IMR-90 (cell line): ENCODE data around the gene OXER1. TPM values are rescaled to one million over a fixed set of nuclear protein-coding genes. Genes with fewer than 3 reads are reported as not detected.

Experiments
- ATAC-seq: fragments of 200-7000 bp; cut with Tn5 transposase; 2 replicates; pipeline ENCODE4 v1.9.1; 2020; ENCODE audit warnings: low read depth, mild to moderate bottlenecking, moderate library complexity
- BruUV-seq: library from RNA; stranded (reverse); fragments of 400-500 nt; replicated peaks from 2 replicates; lab custom pipeline; 2021; lab: Mats Ljungman, UMichigan
- CTCF ChIA-PET: fragments of 300-600 bp; formaldehyde crosslinking; extraction: SDS; loops from one replicate; lab custom pipeline; 2021; ENCODE audit warnings: antibody characterized with exemption; lab: Yijun Ruan, JAX
- POLR2A ChIA-PET: fragments of 300-600 bp; sonication (Branson Sonifier 250); formaldehyde crosslinking; loops from one replicate; lab custom pipeline; 2022; ENCODE audit warnings: antibody characterized with exemption; ENCODE audit not compliant: unreplicated experiment; lab: Charles Lee
- DNase-seq: peaks from one replicate; pipeline ENCODE4 v3.0.0; 2013
- H2AFZ ChIP-seq: replicated peaks from 2 replicates; pipeline ENCODE3; 2013; ENCODE audit warnings: low read length, mild to moderate bottlenecking; ENCODE audit not compliant: poor library complexity
- H2AK5ac ChIP-seq: 2 replicates; pipeline ENCODE4 v1.6.1; 2013; ENCODE audit warnings: low read depth, low read length, inconsistent platforms
- H2AK9ac ChIP-seq: replicated peaks from 2 replicates; pipeline ENCODE3; 2013; ENCODE audit warnings: mild to moderate bottlenecking, low read depth, low read length, moderate library complexity; ENCODE audit not compliant: poor library complexity
- H2BK120ac ChIP-seq: 2 replicates; pipeline ENCODE4 v1.6.1; 2013; ENCODE audit warnings: low read depth, low read length, inconsistent platforms
- H2BK15ac ChIP-seq: 3 replicates; pipeline ENCODE4 v1.6.1; 2013; ENCODE audit warnings: low read depth, low read length, inconsistent platforms
- H2BK20ac ChIP-seq: 2 replicates; pipeline ENCODE4 v1.6.1; 2013; ENCODE audit warnings: low read depth, mild to moderate bottlenecking, inconsistent platforms, low read length, moderate library complexity
- H2BK5ac ChIP-seq: 2 replicates; pipeline ENCODE4 v1.6.1; 2013; ENCODE audit warnings: mild to moderate bottlenecking, low read depth, low read length, inconsistent platforms; ENCODE audit not compliant: poor library complexity, severe bottlenecking
- H3K14ac ChIP-seq: replicated peaks from 2 replicates; pipeline ENCODE4 v1.6.1; 2013; ENCODE audit warnings: low read depth, low read length, inconsistent platforms
- H3K18ac ChIP-seq: 2 replicates; pipeline ENCODE4 v1.6.1; 2013; ENCODE audit warnings: low read depth, low read length, control low read depth
- H3K23ac ChIP-seq: 2 replicates; pipeline ENCODE4 v1.6.1; 2013; ENCODE audit warnings: low read depth, low read length, inconsistent platforms
- H3K27ac ChIP-seq: 2 replicates; pipeline ENCODE4 v1.5.1; 2013; ENCODE audit warnings: mild to moderate bottlenecking, control low read depth, low read length; ENCODE audit not compliant: insufficient read depth
- H3K27me3 ChIP-seq: 2 replicates; pipeline ENCODE4 v1.6.1; 2013; ENCODE audit warnings: low read length; ENCODE audit not compliant: control insufficient read depth, insufficient read depth
- H3K36me3 ChIP-seq: 2 replicates; pipeline ENCODE4 v1.6.1; 2013; ENCODE audit warnings: low read length, mixed read lengths; ENCODE audit not compliant: control insufficient read depth, insufficient read depth
- H3K4ac ChIP-seq: 2 replicates; pipeline ENCODE4 v1.6.1; 2013; ENCODE audit warnings: low read depth, low read length, inconsistent platforms
- H3K4me1 ChIP-seq: 2 replicates; pipeline ENCODE4 v1.6.1; 2013; ENCODE audit warnings: low read length, mixed read lengths; ENCODE audit not compliant: control insufficient read depth, insufficient read depth
- H3K4me2 ChIP-seq: 2 replicates; pipeline ENCODE4 v1.6.1; 2013; ENCODE audit warnings: low read depth, mild to moderate bottlenecking, control low read depth, low read length, moderate library complexity
- H3K4me3 ChIP-seq: 2 replicates; pipeline ENCODE4 v1.5.1; 2013; ENCODE audit warnings: low read depth, mild to moderate bottlenecking, control low read depth, low read length, moderate library complexity; ENCODE audit not compliant: insufficient read depth
- H3K56ac ChIP-seq: 2 replicates; pipeline ENCODE4 v1.6.1; 2013; ENCODE audit warnings: low read length, inconsistent platforms; ENCODE audit not compliant: insufficient read depth; ENCODE audit errors: extremely low read depth
- H3K79me1 ChIP-seq, 2 experiments: 2 replicates each; pipeline ENCODE4 v1.6.1; 2013; ENCODE audit warnings: low read length in 2 of 2, inconsistent platforms in 1 of 2, low read depth in 1 of 2
- H3K9ac ChIP-seq: 2 replicates; pipeline ENCODE4 v1.6.1; 2013; ENCODE audit warnings: low read depth, low read length, control low read depth
- H3K9me1 ChIP-seq: 2 replicates; pipeline ENCODE4 v1.6.1; 2013; ENCODE audit warnings: low read length, inconsistent platforms; ENCODE audit not compliant: insufficient read depth
- H3K9me3 ChIP-seq: 2 replicates; pipeline ENCODE4 v1.6.1; 2013; ENCODE audit warnings: low read length; ENCODE audit not compliant: control insufficient read depth, insufficient read depth
- H4K20me1 ChIP-seq: 2 replicates; pipeline ENCODE4 v1.6.1; 2013; ENCODE audit warnings: low read length, inconsistent platforms; ENCODE audit not compliant: insufficient read depth
- H4K5ac ChIP-seq: 2 replicates; pipeline ENCODE4 v1.6.1; 2013; ENCODE audit warnings: mild to moderate bottlenecking, low read depth, low read length, control low read depth
- H4K8ac ChIP-seq, 2 experiments: 2 replicates each; pipeline ENCODE4 v1.6.1; 2013; ENCODE audit warnings: low read depth in 2 of 2, low read length in 2 of 2, control low read depth in 1 of 2, inconsistent platforms in 1 of 2
- H4K91ac ChIP-seq: 2 replicates; pipeline ENCODE4 v1.6.1; 2013; ENCODE audit warnings: low read depth, low read length, inconsistent platforms; ENCODE audit not compliant: insufficient read depth
- BHLHE40 ChIP-seq: fragments of 150-350 bp; IDR thresholded peaks from 2 replicates; pipeline ENCODE4 v1.6.1; 2016; ENCODE audit warnings: mild to moderate bottlenecking, low read depth, low read length
- CEBPB ChIP-seq: IDR thresholded peaks from 2 replicates; pipeline ENCODE4 v1.6.1; 2012; ENCODE audit warnings: low read depth, low read length, improper control_type of control experiment
- CHD1 ChIP-seq: IDR thresholded peaks from 2 replicates; pipeline ENCODE4 v1.6.1; 2012; ENCODE audit warnings: low read depth, low read length, improper control_type of control experiment
- ELK1 ChIP-seq: fragments of 150-350 bp; IDR thresholded peaks from 2 replicates; pipeline ENCODE4 v1.6.1; 2016; ENCODE audit warnings: low read depth, mild to moderate bottlenecking, low read length, moderate library complexity, borderline replicate concordance
- FOS ChIP-seq: fragments of 150-350 bp; IDR thresholded peaks from 2 replicates; pipeline ENCODE4 v1.6.1; 2016; ENCODE audit warnings: low read depth, low read length
- MAFK ChIP-seq: IDR thresholded peaks from 2 replicates; pipeline ENCODE4 v1.6.1; 2012; ENCODE audit warnings: low read depth, low read length, improper control_type of control experiment
- MAZ ChIP-seq: IDR thresholded peaks from 2 replicates; pipeline ENCODE4 v1.6.1; 2012; ENCODE audit warnings: low read depth, mild to moderate bottlenecking, low read length, improper control_type of control experiment, moderate library complexity, borderline replicate concordance
- MXI1 ChIP-seq: IDR thresholded peaks from 2 replicates; pipeline ENCODE4 v1.6.1; 2012; ENCODE audit warnings: low read depth, mild to moderate bottlenecking, low read length, moderate library complexity, borderline replicate concordance
- NFE2L2 ChIP-seq: fragments of 150-350 bp; IDR thresholded peaks from 2 replicates; pipeline ENCODE4 v1.6.1; 2016; ENCODE audit warnings: low read depth, mild to moderate bottlenecking, low read length
- POLR2A ChIP-seq: IDR thresholded peaks from 2 replicates; pipeline ENCODE4 v1.6.1; 2012; ENCODE audit warnings: mild to moderate bottlenecking, low read depth, low read length
- RFX5 ChIP-seq: IDR thresholded peaks from 2 replicates; pipeline ENCODE4 v1.8.0; 2012; ENCODE audit warnings: low read depth, mild to moderate bottlenecking, low read length, moderate library complexity
- SMC3 ChIP-seq: fragments of 150-350 bp; IDR thresholded peaks from 2 replicates; pipeline ENCODE4 v1.6.1; 2016; ENCODE audit warnings: low read depth, mild to moderate bottlenecking, antibody characterized with exemption, low read length, moderate library complexity
- USF2 ChIP-seq: fragments of 150-350 bp; IDR thresholded peaks from 2 replicates; pipeline ENCODE4 v1.6.1; 2017; ENCODE audit warnings: mild to moderate bottlenecking, antibody characterized with exemption, low read length, low read depth
- WGBS, 2 experiments: methylation state at CpG; one replicate each; pipeline versions ENCODE4 v1.1.5 to v1.1.7; 2013; ENCODE audit warnings: missing lambda C conversion rate in 2 of 2; ENCODE audit not compliant: insufficient read length in 1 of 2; ENCODE audit errors: extremely low coverage in 2 of 2; 5-methylcytosine and 5-hydroxymethylcytosine counted together
- dilution Hi-C: fragments of 300-500 bp; cut with HindIII; formaldehyde crosslinking; loops from one replicate; pipeline ENCODE4 v1.14.3; 2018; ENCODE audit warnings: low sequenced_read_pairs; ENCODE audit not compliant: unreplicated experiment
- in situ Hi-C: fragments of 300-500 bp; cut with MboI; formaldehyde crosslinking; loops from 3 replicates; pipeline ENCODE4 v1.14.3; 2019; ENCODE audit warnings: low sequenced_read_pairs, inconsistent platforms, mixed read lengths
- intact Hi-C: fragments of 100-400 bp; cut with micrococcal nuclease; formaldehyde crosslinking; loops from 2 replicates; pipeline ENCODE4 v1.10.0; 2022
- polyA plus RNA-seq, 3 experiments: library from polyadenylated mRNA; depleted of rRNA; stranded (reverse); fragments of >200 nt; gene quantifications; 2 replicates each; pipeline ENCODE4 v1.2.3, GENCODE V29; 2012; ENCODE audit warnings: low replicate concordance in 1 of 3
- total RNA-seq: library from RNA; depleted of rRNA; stranded (reverse); fragments of >200 nt; gene quantifications from 2 replicates; pipeline ENCODE4 v1.2.3, GENCODE V29; 2012

OXER1 gene
- total and polyA plus RNA-seq, 2 of the 4 experiments (the other 2 are of a cell fraction), result not detected

DNA sequence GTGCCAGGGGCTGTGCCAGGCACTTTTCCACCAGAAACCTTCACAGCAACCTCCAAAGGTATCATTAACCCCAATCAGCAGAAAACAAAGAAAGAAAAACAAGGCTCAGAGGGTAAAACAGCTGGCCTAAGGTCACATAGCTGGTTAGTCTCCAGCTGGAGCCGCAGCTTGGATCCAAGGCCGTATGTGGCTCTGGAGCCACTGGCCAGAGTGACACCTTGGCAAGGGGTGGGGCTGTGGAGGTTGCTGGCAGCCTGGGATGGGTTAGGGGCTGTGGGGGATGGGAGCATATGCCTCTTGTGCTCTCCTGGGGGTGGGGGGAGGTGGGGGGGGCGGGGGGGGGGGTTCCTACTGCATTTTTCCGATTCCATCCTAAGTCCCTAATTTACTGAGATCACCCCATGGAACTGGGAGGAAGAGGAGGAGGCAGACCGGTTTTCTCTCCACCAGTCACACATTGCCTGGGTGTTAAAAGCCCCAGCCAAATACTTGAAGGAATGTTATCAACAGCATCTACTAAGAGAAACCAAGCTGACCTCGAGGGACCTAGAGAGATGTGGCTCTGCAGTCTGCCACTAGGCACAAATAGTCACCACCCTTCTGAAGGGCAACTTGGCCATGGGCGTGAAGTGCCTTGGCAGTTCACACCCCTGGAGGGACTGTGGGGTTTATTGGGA is 20.4 kb upstream of the OXER1 start:
- Histone ChIP-seq H3K27ac (no peak overlapping the region), H2BK5ac (no peak overlapping the region), H2AFZ (no peak overlapping the region), H2AK5ac (no peak overlapping the region), H3K9me3 (no peaks in the 10 kb centered on the region; the same call in 1 of the 2 replicates), H4K5ac (no peak overlapping the region), H3K14ac (no peak overlapping the region), H2BK120ac (no peak overlapping the region), H3K18ac (no peak overlapping the region), H3K4me1 (no peaks in the 10 kb centered on the region; the same call in 1 of the 2 replicates), H2BK15ac (no peak overlapping the region), H3K4ac (no peak overlapping the region), H2BK20ac (no peak overlapping the region), H3K23ac (no peak overlapping the region), H4K8ac (no peak overlapping the region), H3K9ac (no peak overlapping the region), H2AK9ac (no peak overlapping the region), H4K20me1 (no peaks in the 10 kb centered on the region), H3K36me3 (no peaks in the 10 kb centered on the region), H3K9me1 (no peaks in the 10 kb centered on the region), H3K79me1 (no peaks in the 10 kb centered on the region), H3K56ac (no peak overlapping the region), H4K91ac (no peak overlapping the region), H3K4me3 (no peak overlapping the region), H3K27me3 (peaks cover 27% of the 10 kb centered on the region), H3K4me2 (no peak overlapping the region)
- dilution Hi-C loops, result no loop called here
- no peak for TF ChIP-seq USF2
- TF ChIP-seq POLR2A, result no peak
- TF ChIP-seq CHD1, result no peak
- TF ChIP-seq SMC3, result no peak
- no peak for TF ChIP-seq MAFK
- TF ChIP-seq MXI1, result no peak
- TF ChIP-seq RFX5, result no peak
- no peak for TF ChIP-seq BHLHE40
- no peak for TF ChIP-seq ELK1
- TF ChIP-seq FOS, result no peak
- TF ChIP-seq CEBPB, result no peak
- no peak for TF ChIP-seq NFE2L2
- no peak for TF ChIP-seq MAZ
- no CpG with 5 or more reads among the region's 7 CpGs for WGBS, 2 experiments
- in situ Hi-C loops, result no loop called here
- intact Hi-C loops, result no loop called here
- CTCF ChIA-PET, result interaction anchor here (0.8 to 1.2 kb wide), 2 partner anchors 12 to 107 kb away, joined by 3 read pairs; no protein-coding TSS in a partner anchor
- BruUV-seq, result no TSS peak
- POLR2A ChIA-PET, result no interaction called here
- DNase-seq (no peak), ATAC-seq (no peak)
